ENCODE measurements around the gene APBA2. TPM values are rescaled to one million over a fixed set of nuclear protein-coding genes. Genes with fewer than 3 reads are reported as not detected.

The APBA2 gene
- total and polyA plus RNA-seq, 2 of the 13 experiments (the other 11 are each of a cell fraction or from before 2014, with no cell fraction given), result 0.62 to 2.3 TPM

- TF ChIP-seq ARID5B (CRISPR knock-in tag; IDR thresholded peaks at IDR 0.05) (no peak), ATM (IDR thresholded peaks at IDR 0.05; ENCODE audit: borderline replicate concordance) (no peak), ZNF382 (CRISPR knock-in tag; IDR thresholded peaks at IDR 0.05; ENCODE audit: borderline replicate concordance) (no peak)
Observed at GRCh38 chr15:29135309-29135657, 249.5 kb downstream of the APBA2 start (continued).

DNA sequence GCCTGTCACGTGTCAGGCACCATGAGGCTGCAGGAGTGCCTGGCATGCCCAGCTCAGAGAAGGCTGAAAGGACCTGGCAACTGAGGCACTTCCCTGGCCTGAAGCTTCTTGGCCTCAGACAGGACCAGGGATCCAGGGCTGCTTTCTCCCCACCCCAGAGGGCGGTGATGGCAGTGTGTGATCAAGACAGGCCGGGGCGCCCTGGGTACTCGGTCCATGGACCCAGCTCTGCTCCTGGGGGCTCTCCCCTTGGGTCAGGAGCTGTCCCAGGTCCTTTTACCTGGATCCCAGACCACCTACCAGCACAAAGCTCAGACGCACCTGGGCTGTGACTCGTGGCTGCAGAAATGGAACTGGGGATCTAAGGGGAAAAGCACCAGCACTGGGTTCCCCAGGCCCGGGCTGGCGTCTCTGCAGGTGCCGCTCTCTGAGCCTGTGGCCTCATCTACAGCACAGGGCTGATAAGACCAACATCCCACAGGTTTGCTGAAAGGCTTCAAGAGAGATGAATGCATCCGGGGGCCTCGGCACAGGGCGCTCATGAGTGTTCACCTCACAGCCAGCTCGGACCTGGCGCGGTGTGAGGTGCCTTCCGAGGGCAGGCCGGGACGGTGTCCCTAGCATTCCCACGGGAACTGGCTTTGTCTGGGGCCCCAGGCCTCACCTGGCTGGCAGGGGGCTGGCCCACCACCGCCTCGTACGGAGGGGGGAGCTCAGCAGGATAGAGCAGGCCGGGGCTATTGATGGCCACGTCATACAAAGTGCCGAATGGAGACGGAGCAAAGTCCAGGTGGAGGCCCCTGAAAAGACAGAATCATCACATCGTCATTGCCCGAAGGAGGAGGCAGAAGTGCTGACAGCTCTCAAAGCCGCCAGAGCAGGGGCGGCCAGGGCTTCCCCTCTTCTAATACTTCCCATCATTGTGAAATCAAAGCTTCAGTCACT lies 250.2 kb downstream of the APBA2 start:
- no peak for FAIRE-seq
- no peak overlapping the region for H3K27ac ChIP-seq (ENCODE audit: extremely low read length, insufficient read depth, low read length)
- POLR2A ChIA-PET, result no interaction called here
- H3K27me3 ChIP-seq (ENCODE audit: control insufficient read depth in 1 of 2, insufficient read depth in 2 of 2, low read length in 2 of 2), result peaks cover 0 to 20% of the 10 kb centered on the region in 2 experiments; a peak in 3 of 5 replicates
- no peak for TF ChIP-seq ZSCAN25 (CRISPR knock-in tag; IDR thresholded peaks at IDR 0.05)
- peak; percentile 41; the same call in 1 of the 2 replicates for TF ChIP-seq CREB1 (IDR thresholded peaks at IDR 0.05)
- TF ChIP-seq CREB1 (CRISPR knock-in tag; IDR thresholded peaks at IDR 0.05), result no peak
- peaks cover 5% of the 10 kb centered on the region; the same call in 1 of the 2 replicates for H3K4me1 ChIP-seq (ENCODE audit: insufficient read depth, low read length)
- 22% methylated on average over 21 of the region's 31 CpGs for WGBS (ENCODE audit: low lambda C conversion rate)
- intact Hi-C loops (cut with micrococcal nuclease; ENCODE audit: unreplicated experiment), result no loop called here
- no peak overlapping the region for H3K4me2 ChIP-seq (ENCODE audit: low read depth, low read length)
- no peak for DNase-seq (ENCODE audit: low spot score)
- no peaks in the 10 kb centered on the region for H3K79me2 ChIP-seq (ENCODE audit: insufficient read depth, low read length)
- H2AFZ ChIP-seq (ENCODE audit: low read length), result no peak overlapping the region
- H3K9ac ChIP-seq (ENCODE audit: insufficient read depth, low read depth, low read length), result no peak overlapping the region
- H3K4me3 ChIP-seq (replicated peaks in 1 of 3; ENCODE audit: insufficient read depth in 1 of 3, low read depth in 2 of 3, low read length in 3 of 3), result no peak overlapping the region
- BruUV-seq (replicated peaks), result no TSS peak
- peaks cover 3% of the 10 kb centered on the region; the same call in 1 of the 2 replicates for H4K20me1 ChIP-seq (ENCODE audit: insufficient read depth, low read length)
- H3K36me3 ChIP-seq (replicated peaks in 1 of 2; ENCODE audit: control insufficient read depth in 1 of 2, insufficient read depth in 2 of 2, low read length in 2 of 2), result no peaks in the 10 kb centered on the region
- CTCF ChIA-PET (ENCODE audit: low intra/inter-chr PET ratio, low total read pairs), result no interaction called here
- in situ Hi-C loops (cut with HindIII; ENCODE audit: extremely low pct_ligation_motif_present, low pct_unique_long_range_greater_than_20kb), result no loop called here
- no peak for ATAC-seq
- no peaks in the 10 kb centered on the region for H3K9me3 ChIP-seq (ENCODE audit: low read length)

Data from HepG2 (cell line).